HG02588 (cell line): ENCODE measurements around the gene MCC.

ENCODE experiments used
- ATAC-seq: cut with Tn5 transposase; IDR thresholded peaks from one replicate; pipeline ENCODE4 v1.9.1; 2021; ENCODE audit warnings: mild to moderate bottlenecking, moderate library complexity; ENCODE audit not compliant: unreplicated experiment

MCC gene

DNA sequence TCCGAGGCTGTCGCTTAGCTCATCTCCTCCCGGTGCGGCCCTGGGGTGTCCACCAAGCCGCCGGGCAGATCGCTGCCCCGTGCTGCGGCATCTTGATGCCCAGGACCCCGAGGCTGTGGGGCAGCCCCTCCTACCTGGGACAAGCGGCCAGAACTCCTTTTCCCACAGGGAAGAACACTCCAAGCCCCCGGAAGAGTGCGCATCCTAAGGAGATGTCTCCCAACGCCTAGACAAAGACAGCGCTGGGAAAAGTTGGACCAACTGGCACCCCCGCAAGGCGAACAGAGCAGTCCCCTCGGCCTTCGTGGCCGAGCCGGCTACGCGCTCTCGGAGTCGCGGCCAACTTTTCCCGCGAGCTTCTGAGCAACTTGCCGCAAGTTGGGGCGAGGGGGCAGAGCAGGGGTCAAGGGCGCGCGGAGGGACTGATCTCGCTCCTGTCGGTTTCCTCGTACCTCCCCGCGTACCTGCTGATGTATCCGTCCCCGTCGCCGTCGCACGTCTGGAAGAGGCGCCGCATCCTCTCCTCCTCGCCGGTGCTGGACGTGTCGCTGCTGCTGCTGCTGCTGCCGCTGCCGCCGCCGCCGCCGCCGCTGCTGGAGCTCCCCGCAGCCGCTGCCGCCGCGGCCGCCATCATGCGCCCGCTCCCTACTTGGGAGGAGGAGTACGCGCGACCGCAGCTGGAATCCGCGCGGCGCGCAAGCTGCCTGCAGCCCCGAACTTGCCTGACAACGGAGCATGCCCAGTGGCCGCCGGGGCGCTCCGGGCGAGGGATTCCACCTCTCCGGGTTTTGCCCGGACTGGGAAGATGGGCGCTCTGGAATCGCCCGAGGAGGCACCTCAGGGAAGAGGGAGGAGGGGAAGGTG, at the start of gene MCC:
TSS of gene MCC (minus strand) at position 673 of the 864 bp plus-strand sequence.
- no peak for ATAC-seq

DNA sequence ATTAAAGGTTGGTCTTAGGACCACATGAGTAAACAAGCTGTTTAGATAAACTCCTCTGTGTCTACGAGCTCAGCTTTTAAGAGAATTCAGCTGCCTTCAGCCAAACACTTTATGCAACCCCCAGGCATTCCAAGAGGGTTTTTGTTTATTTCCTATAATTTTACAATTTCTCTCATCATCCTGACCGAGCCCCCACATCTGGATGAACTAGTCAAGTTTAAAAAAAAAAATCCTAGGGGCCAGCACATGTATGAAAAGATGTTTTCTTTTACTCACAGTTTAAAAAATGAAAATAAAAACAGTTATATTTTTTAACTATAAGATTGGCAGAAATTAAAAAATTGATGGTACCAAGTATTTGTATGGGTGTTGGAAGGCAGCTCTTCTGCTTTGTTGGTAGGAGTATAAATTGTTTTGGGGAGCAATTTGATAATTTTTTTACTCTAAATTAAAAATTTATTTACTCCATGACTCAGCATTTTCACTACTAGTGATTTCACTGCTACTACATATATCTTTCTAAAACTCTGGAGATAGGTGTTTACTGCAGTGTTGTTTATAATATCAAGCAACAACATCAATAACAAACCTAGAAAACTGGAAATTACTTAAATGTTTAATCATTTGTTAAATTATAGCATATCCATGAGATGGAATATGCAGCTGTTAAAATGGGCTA, 43.4 kb upstream of the MCC start:
- no peak for ATAC-seq

DNA sequence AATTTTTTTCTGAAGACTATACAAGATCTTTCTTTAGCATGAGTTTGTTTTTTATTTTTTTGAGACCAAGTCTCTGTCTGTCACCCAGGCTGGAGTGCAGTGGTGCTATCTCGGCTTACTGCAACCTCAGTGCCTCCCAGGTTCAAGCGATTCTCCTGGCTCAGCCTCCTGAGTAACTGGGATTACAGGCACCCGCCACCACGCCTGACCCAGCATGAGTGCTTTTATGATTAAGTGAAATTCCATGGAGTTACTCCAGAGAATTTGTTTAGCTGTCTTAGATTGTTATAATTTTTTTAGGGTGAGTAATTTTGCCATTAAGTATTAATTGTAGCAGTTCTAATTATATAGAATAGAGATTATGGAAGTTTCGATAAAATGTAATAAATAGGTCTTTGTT, 39.5 kb upstream of the MCC start:
- ATAC-seq: no peak

DNA sequence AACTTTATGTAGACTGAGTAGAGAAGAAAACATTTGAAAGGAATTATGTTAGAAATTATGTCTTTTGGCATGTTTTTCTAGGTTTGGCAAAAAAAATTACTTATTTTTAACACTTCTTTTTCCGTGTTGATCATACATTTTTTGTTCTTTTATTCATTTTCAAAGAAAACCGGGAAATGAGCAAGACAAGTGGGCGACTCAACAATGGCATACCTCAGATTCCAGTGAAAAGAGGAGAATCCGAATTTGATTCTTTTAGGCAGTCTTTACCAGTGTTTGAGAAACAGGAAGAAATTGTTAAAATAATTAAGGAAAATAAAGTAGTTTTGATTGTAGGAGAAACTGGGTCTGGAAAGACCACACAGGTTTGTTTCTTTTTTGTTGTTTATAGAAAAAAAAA, 38.2 kb upstream of the MCC start:
- no peak for ATAC-seq

DNA sequence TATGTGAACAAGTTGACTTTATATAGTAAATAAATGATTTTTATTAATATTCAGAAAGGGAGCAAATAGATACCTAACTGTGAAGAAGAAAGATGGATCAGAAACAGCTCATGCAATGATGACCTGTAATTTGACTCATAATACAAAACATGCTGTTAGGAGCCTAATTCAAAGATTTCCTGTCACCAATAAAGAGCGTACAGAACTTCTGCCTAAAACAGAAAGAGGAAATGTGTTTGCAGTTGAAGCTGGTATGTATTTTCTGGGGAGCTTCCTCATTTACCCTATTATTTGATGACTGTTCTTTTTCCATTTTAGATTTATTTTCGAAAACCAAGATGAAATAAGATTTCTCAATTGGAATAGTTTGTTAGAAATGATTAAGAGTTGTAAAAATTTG, 36.7 kb upstream of the MCC start:
- ATAC-seq: peak; percentile 44

GRCh38 chr5:113523168-113523567, 34.9 kb upstream of the MCC start:
- ATAC-seq: no peak

- no peak for ATAC-seq
Observed at GRCh38 chr5:113520899-113521298, 32.6 kb upstream of the MCC start.

GRCh38 chr5:113520429-113520828, 32.2 kb upstream of the MCC start:
- peak; percentile 80 for ATAC-seq

DNA sequence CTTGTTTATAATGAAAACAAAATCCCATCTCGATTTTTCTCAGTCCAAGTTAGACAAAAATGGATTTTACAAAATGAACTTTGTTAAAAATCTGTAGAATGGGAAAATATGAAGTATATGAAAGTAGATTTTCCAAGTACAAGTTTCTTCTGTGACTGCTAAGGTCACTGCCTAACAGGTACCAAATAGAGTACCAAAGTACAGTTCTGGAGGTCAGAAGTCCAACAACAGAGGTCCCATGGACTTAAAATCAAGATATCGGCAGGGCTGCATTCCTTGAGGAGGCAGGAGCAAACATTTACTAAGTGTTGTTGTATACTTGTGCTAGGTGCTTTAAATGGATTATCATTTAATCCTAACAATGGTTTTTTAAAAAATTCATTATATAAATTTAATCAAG, 31.2 kb upstream of the MCC start:
- ATAC-seq: no peak

DNA sequence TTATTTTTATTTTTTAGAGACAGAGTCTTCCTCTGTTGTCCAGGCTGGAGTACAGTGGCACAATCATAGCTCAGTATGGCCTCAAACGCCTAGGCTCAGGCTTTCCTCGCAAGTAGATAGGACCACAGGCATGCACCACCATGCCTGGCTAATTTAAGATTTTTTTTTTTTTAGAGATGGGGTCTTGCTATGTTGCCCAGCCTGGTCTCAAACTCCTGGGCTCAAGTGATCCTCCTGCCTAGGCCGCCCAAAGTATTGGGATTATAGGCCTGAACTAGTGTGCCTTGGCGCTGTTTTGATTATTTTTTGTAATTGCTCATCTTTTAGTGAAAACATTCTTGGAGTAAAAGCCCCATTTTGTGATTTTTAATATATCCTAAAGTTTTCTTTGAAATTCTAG, 30.6 kb upstream of the MCC start:
- no peak for ATAC-seq

DNA sequence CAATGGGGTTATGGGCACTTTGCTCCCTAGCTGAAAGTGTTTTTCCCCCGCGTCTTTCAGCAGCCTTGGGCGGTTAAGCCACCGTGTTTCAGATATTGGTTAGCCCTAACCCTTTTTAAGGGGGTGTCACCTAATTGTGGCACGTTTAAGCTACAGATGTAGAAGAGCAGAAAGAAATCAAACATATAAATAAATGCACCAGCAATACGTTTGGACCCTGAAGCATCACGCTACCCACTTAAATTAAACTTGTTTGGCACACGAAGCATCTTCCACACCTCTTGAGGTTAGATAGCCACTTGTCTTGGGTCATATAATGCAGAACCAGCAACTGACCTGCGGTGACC, 26.0 kb upstream of the MCC start:
- ATAC-seq: no peak

DNA sequence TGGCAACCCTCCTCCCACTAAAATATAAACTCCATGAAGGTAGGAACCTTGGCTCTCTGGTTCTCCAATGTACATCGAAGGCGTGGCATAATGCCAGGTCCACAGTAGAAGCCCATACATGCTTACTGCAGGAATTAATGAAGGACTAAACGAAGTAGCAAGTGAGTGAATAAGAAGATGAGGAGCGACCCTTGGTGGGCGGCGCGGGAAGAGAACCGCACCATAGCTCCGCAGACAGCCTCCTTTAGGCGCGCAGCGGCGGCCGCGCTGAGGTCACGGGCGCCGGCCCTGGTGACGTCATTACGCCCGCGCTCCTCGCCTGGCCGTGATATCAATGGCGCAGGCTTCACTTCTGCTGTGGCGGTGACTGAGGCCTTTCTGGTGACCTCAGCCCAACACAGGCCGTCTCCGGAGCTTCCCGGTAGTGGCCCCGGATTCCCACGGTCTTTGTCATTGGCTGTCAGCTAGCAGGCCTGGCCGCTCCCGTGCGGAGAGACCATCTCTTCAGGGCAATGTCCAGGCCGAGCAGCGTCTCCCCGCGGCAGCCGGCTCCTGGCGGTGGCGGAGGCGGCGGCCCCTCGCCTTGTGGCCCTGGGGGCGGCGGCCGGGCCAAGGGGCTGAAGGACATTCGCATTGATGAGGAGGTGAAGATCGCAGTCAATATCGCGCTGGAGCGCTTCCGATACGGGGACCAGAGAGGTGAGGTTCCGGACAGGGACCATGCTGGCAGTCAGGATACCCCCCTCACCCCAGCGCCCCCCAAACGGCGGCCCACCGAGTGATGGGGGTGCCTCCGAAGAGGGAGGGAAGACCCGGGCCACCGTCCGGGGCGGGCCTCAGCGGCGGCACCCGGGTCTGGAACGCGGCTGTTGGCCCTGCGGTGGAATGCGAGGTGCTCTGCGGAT, 25.4 kb upstream of the MCC start, which contains the start of gene YTHDC2:
TSS of gene YTHDC2 (plus strand) at position 311 of the 905 bp plus-strand sequence. CDS start at position 513, 202 bp downstream.
- peak; percentile 100 for ATAC-seq

DNA sequence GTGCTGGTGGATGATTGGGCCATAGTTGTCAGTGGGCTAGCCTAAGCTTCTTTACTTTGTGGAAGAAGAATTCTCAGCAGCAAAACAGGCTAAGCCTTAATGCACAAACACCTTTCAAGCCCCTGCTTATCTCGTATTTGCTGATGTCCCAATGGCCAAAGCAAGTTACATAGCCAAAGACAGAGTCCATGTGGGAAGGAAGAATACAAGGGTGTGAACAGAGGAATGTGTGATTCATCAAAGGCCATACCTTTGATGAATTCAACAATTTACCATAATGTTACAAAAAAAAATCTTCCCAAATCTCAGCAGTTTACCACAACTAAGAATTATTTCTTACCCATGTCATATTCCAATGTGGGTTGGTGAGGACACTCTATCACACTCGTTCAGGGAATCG, 24.1 kb upstream of the MCC start:
- no peak for ATAC-seq

GRCh38 chr5:113510836-113511451, 22.7 kb upstream of the MCC start:
- ATAC-seq: no peak

GRCh38 chr5:113508756-113509155, 20.5 kb upstream of the MCC start:
- ATAC-seq: no peak

DNA sequence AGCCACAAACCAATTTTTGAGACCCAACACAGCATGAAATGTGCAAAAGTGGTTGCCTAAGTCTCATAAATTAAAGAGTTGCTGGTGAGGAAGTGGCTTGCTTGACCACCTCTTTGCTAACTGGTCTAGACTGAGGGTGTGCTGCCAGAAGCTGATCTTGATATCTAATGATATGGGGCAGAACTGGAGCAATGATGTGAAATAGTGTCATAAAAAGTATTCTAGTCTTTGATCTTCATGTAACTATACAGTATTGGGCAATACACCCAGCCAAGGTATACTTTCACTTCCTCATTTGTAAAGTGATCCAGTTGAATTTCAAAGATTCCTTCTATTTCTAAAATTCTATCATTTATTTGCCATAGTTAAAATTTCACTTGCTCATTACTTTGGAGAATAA, 19.3 kb upstream of the MCC start:
- ATAC-seq: no peak

DNA sequence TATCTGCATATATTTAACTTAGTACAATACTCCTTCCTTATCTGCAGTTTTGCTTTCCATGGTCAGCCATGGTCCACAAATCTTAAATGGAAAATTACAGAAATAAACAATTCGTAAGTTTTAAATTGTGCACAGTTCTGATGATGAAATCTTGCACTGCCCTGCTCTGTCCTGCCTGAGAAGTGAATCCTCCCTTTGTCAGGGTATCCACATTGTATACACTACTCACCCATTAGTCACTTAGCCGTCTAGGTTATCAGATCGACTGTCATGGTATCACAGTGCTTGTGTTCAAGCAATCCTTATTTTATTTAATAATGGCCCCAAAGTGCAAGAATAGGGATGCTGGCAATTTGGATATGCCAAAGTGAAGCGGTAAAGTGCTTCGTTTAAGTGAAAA, 16.9 kb upstream of the MCC start:
- ATAC-seq: no peak

GRCh38 chr5:113503146-113503545, 14.9 kb upstream of the MCC start:
- ATAC-seq: no peak

- no peak for ATAC-seq
Observed at GRCh38 chr5:113502073-113502472, 13.8 kb upstream of the MCC start.

DNA sequence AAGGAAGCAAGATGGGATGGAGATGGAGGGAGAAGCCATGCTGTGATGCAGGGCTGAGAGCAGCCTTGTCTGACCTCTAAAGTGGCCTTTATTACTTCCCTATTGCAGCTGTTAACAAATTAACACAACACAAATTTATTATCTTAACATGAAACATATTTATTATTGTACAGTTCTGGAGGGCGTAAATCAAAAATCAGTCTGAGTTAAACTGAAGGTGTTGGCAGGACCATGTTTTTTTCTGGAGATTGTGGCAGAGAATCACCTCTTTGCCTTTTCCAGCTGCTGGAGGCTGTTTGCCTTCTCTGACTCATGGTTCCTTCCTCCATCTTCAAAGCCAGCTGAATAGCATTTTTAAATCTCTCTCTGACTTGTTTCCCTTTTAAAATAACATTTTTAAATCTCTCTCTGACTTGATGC, 7.2 kb upstream of the MCC start:
- no peak for ATAC-seq

GRCh38 chr5:113493446-113493845, 5.2 kb upstream of the MCC start:
- no peak for ATAC-seq
